22Rv1 (cell line): ENCODE data around the gene GPN1.

Experiments used
- CTCF ChIP-seq: fragments of 450-650 bp; IDR thresholded peaks from 2 replicates; pipeline ENCODE4 v1.5.1; 2017; ENCODE audit warnings: mild to moderate bottlenecking
- ZFX ChIP-seq: fragments of 450-650 bp; IDR thresholded peaks from 2 replicates; pipeline ENCODE4 v1.6.1; 2017; ENCODE audit warnings: antibody characterized with exemption, borderline replicate concordance

- TF ChIP-seq CTCF (no peak), ZFX (no peak)
Observed at GRCh38 chr2:27690052-27690451, 61.2 kb downstream of the GPN1 start.
